Stimulated activated CD8-positive, alpha-beta memory T cell treated with anti-CD3 and anti-CD28 coated beads, Interleukin-7, amount 100 ng/mL, for 4 hours (primary cell): ENCODE measurements around the gene PLPPR3.

ENCODE experiments used
- DNase-seq, 2 donors: peaks; one replicate each; pipeline ENCODE4 v3.0.0-alpha.2; 2020; ENCODE audit warnings: low read depth in 2 of 2

Gene PLPPR3

GRCh38 chr19:776549-776948, 45.2 kb downstream of the PLPPR3 start:
- DNase-seq = no peak

GRCh38 chr19:772730-773436, 48.9 kb downstream of the PLPPR3 start:
- no peak for DNase-seq

GRCh38 chr19:772063-772462, 49.7 kb downstream of the PLPPR3 start:
- DNase-seq = no peak

- DNase-seq = no peak
Observed at GRCh38 chr19:771332-771785, 50.4 kb downstream of the PLPPR3 start.

- DNase-seq = no peak
Observed at GRCh38 chr19:769616-770015, 52.1 kb downstream of the PLPPR3 start.

- no peak for DNase-seq
Observed at GRCh38 chr19:768424-768823, 53.3 kb downstream of the PLPPR3 start.

- DNase-seq = no peak
Observed at GRCh38 chr19:765179-765738, 56.5 kb downstream of the PLPPR3 start.

- no peak for DNase-seq
Observed at GRCh38 chr19:764301-764700, 57.5 kb downstream of the PLPPR3 start.

- DNase-seq = no peak
Observed at GRCh38 chr19:763869-764268, 57.9 kb downstream of the PLPPR3 start.

GRCh38 chr19:763181-763580, 58.6 kb downstream of the PLPPR3 start:
- DNase-seq = no peak
